Trophoblast cell (in vitro differentiated cells and primary cell): ENCODE results near the gene SLC5A2.

Experiments
- DNase-seq, 2 donors: peaks; one replicate each; pipeline ENCODE4 v3.0.0-alpha.2; 2016
- H2AFZ ChIP-seq: 2 replicates; pipeline ENCODE4 v1.6.1; 2013; ENCODE audit warnings: low read length, moderate library complexity, mild to moderate bottlenecking; ENCODE audit not compliant: insufficient read depth, poor library complexity
- H2AK5ac ChIP-seq: 2 replicates; pipeline ENCODE4 v1.6.1; 2013; ENCODE audit warnings: mild to moderate bottlenecking, low read length
- H2BK120ac ChIP-seq: 2 replicates; pipeline ENCODE4 v1.6.1; 2013; ENCODE audit warnings: low read length, mild to moderate bottlenecking, moderate library complexity; ENCODE audit not compliant: insufficient read depth, poor library complexity
- H2BK12ac ChIP-seq: 2 replicates; pipeline ENCODE4 v1.6.1; 2013; ENCODE audit warnings: mild to moderate bottlenecking, low read length, moderate library complexity
- H2BK5ac ChIP-seq: 2 replicates; pipeline ENCODE4 v1.6.1; 2013; ENCODE audit warnings: low read length, low read depth, moderate library complexity, mild to moderate bottlenecking; ENCODE audit not compliant: poor library complexity
- H3K14ac ChIP-seq: 2 replicates; pipeline ENCODE4 v1.6.1; 2013; ENCODE audit warnings: mild to moderate bottlenecking, low read length
- H3K18ac ChIP-seq: 2 replicates; pipeline ENCODE4 v1.6.1; 2013; ENCODE audit warnings: mild to moderate bottlenecking, low read length
- H3K23ac ChIP-seq: 2 replicates; pipeline ENCODE4 v1.6.1; 2013; ENCODE audit warnings: low read length
- H3K27ac ChIP-seq: 2 replicates; pipeline ENCODE4 v1.5.1; 2013; ENCODE audit warnings: low read depth, mild to moderate bottlenecking, inconsistent platforms, low read length, moderate library complexity
- H3K27me3 ChIP-seq: 2 replicates; pipeline ENCODE4 v1.6.1; 2013; ENCODE audit warnings: inconsistent platforms, mild to moderate bottlenecking, low read length, moderate library complexity; ENCODE audit not compliant: insufficient read depth
- H3K36me3 ChIP-seq, 2 experiments: 1 replicate in 1 of 2; 2 replicates in 1 of 2; pipeline ENCODE4 v1.6.1; 2013; ENCODE audit warnings: low read length in 2 of 2, mild to moderate bottlenecking in 2 of 2, moderate library complexity in 1 of 2; ENCODE audit not compliant: insufficient read depth in 2 of 2, control insufficient read depth in 1 of 2
- H3K4ac ChIP-seq: 2 replicates; pipeline ENCODE4 v1.6.1; 2013; ENCODE audit warnings: low read depth, mild to moderate bottlenecking, low read length, moderate library complexity
- H3K4me1 ChIP-seq, 2 experiments: 1 replicate in 1 of 2; 2 replicates in 1 of 2; pipeline ENCODE4 v1.6.1; 2013; ENCODE audit warnings: low read length in 2 of 2, mild to moderate bottlenecking in 2 of 2, moderate library complexity in 1 of 2; ENCODE audit not compliant: insufficient read depth in 2 of 2, control insufficient read depth in 1 of 2
- H3K4me2 ChIP-seq: 2 replicates; pipeline ENCODE4 v1.6.1; 2013; ENCODE audit warnings: inconsistent platforms, mild to moderate bottlenecking, low read length, moderate library complexity
- H3K4me3 ChIP-seq: 2 replicates; pipeline ENCODE4 v1.5.1; 2013; ENCODE audit warnings: mild to moderate bottlenecking, low read depth, low read length, inconsistent platforms
- H3K79me1 ChIP-seq: one replicate; pipeline ENCODE4 v1.6.1; 2013; ENCODE audit warnings: low read length
- H3K79me2 ChIP-seq: 2 replicates; pipeline ENCODE4 v1.6.1; 2013; ENCODE audit warnings: low read length, mild to moderate bottlenecking; ENCODE audit not compliant: control insufficient read depth, insufficient read depth, poor library complexity
- H3K9ac ChIP-seq: 2 replicates; pipeline ENCODE4 v1.6.1; 2013; ENCODE audit warnings: mild to moderate bottlenecking, low read length
- H3K9me3 ChIP-seq: 2 replicates; pipeline ENCODE4 v1.6.1; 2013; ENCODE audit warnings: low read depth, mild to moderate bottlenecking, control low read depth, inconsistent platforms, low read length; ENCODE audit not compliant: insufficient read depth
- H4K12ac ChIP-seq: 2 replicates; pipeline ENCODE4 v1.6.1; 2013; ENCODE audit warnings: low read depth, mild to moderate bottlenecking, low read length, moderate library complexity
- H4K8ac ChIP-seq: 2 replicates; pipeline ENCODE4 v1.6.1; 2013; ENCODE audit warnings: low read depth, mild to moderate bottlenecking, low read length, moderate library complexity
- H4K91ac ChIP-seq: one replicate; pipeline ENCODE4 v1.6.1; 2013; ENCODE audit warnings: low read depth, mild to moderate bottlenecking, low read length, moderate library complexity
- WGBS: extraction: QIAGEN DNeasy Blood & Tissue Kit; methylation state at CpG from one replicate; pipeline ENCODE4 v1.1.7; 2013; ENCODE audit warnings: missing lambda C conversion rate; ENCODE audit not compliant: insufficient read length, insufficient coverage; ENCODE audit errors: extremely low coverage; 5-methylcytosine and 5-hydroxymethylcytosine counted together

SLC5A2 gene

GRCh38 chr16:31473264-31473984 lies 9.5 kb upstream of the SLC5A2 start:
- Histone ChIP-seq H3K4ac (no peak overlapping the region), H3K14ac (no peak overlapping the region), H3K79me2 (peaks cover 12% of the 10 kb centered on the region), H3K4me3 (no peak overlapping the region), H3K27me3 (peaks cover 10% of the 10 kb centered on the region), H4K12ac (no peak overlapping the region), H3K4me1 (peaks cover 17 to 20% of the 10 kb centered on the region in 2 experiments), H3K23ac (no peak overlapping the region), H3K9ac (no peak overlapping the region), H2BK120ac (no peak overlapping the region), H4K91ac (no peak overlapping the region), H2AK5ac (no peak overlapping the region), H3K4me2 (no peak overlapping the region), H2BK5ac (no peak overlapping the region), H3K79me1 (peaks cover 17% of the 10 kb centered on the region), H4K8ac (no peak overlapping the region), H2AFZ (no peak overlapping the region), H3K9me3 (peaks cover 5% of the 10 kb centered on the region), H2BK12ac (no peak overlapping the region), H3K27ac (no peak overlapping the region), H3K18ac (no peak overlapping the region), H3K36me3 (peaks cover 20 to 22% of the 10 kb centered on the region in 2 experiments)
- no CpG with 5 or more reads among the region's 17 CpGs for WGBS
- DNase-seq, result no peak

- H2BK12ac ChIP-seq, result no peak overlapping the region
- no peak overlapping the region for H3K27ac ChIP-seq
- DNase-seq, result peak; percentile 32 to 44
- no peak overlapping the region for H2BK5ac ChIP-seq
- H3K79me1 ChIP-seq, result peaks cover 17% of the 10 kb centered on the region
- H4K12ac ChIP-seq, result no peak overlapping the region
- no peak overlapping the region for H2AFZ ChIP-seq
- peaks cover 5% of the 10 kb centered on the region for H3K9me3 ChIP-seq
- no peak overlapping the region for H3K9ac ChIP-seq
- H3K27me3 ChIP-seq, result peaks cover 10% of the 10 kb centered on the region
- H3K23ac ChIP-seq, result no peak overlapping the region
- H4K91ac ChIP-seq, result no peak overlapping the region
- peaks cover 12% of the 10 kb centered on the region for H3K79me2 ChIP-seq
- no peak overlapping the region for H3K4ac ChIP-seq
- no peak overlapping the region for H4K8ac ChIP-seq
- peak overlapping the region; percentile 1 for H3K4me3 ChIP-seq
- H3K36me3 ChIP-seq, result peaks cover 20 to 22% of the 10 kb centered on the region in 2 experiments
- peaks cover 17 to 20% of the 10 kb centered on the region in 2 experiments for H3K4me1 ChIP-seq
- H3K18ac ChIP-seq, result no peak overlapping the region
- no CpG with 5 or more reads among the region's 12 CpGs for WGBS
- H3K14ac ChIP-seq, result no peak overlapping the region
- H3K4me2 ChIP-seq, result no peak overlapping the region
- H2AK5ac ChIP-seq, result no peak overlapping the region
- no peak overlapping the region for H2BK120ac ChIP-seq
Measured at GRCh38 chr16:31474173-31474714, 8.7 kb upstream of the SLC5A2 start.

- no peak overlapping the region for H3K4ac ChIP-seq
- H2BK5ac ChIP-seq, result no peak overlapping the region
- no peak overlapping the region for H3K4me3 ChIP-seq
- H2AK5ac ChIP-seq, result no peak overlapping the region
- no peak overlapping the region for H4K12ac ChIP-seq
- peaks cover 17% of the 10 kb centered on the region for H3K79me1 ChIP-seq
- no peak for DNase-seq
- H2BK120ac ChIP-seq, result no peak overlapping the region
- H2BK12ac ChIP-seq, result no peak overlapping the region
- H4K91ac ChIP-seq, result no peak overlapping the region
- H3K4me2 ChIP-seq, result no peak overlapping the region
- WGBS, result no CpG with 5 or more reads among the region's 12 CpGs
- H3K27ac ChIP-seq, result no peak overlapping the region
- H3K9me3 ChIP-seq, result peaks cover 5% of the 10 kb centered on the region
- H3K79me2 ChIP-seq, result peaks cover 12% of the 10 kb centered on the region
- peaks cover 10% of the 10 kb centered on the region for H3K27me3 ChIP-seq
- H3K9ac ChIP-seq, result no peak overlapping the region
- H3K4me1 ChIP-seq, result peaks cover 17 to 20% of the 10 kb centered on the region in 2 experiments
- H3K36me3 ChIP-seq, result peaks cover 20 to 22% of the 10 kb centered on the region in 2 experiments
- no peak overlapping the region for H2AFZ ChIP-seq
- H3K23ac ChIP-seq, result no peak overlapping the region
- no peak overlapping the region for H3K14ac ChIP-seq
- no peak overlapping the region for H4K8ac ChIP-seq
- no peak overlapping the region for H3K18ac ChIP-seq
Measured at GRCh38 chr16:31474773-31475738, 7.9 kb upstream of the SLC5A2 start.

- H3K36me3 ChIP-seq, result peaks cover 20 to 22% of the 10 kb centered on the region in 2 experiments
- H3K4me3 ChIP-seq, result no peak overlapping the region
- no peak overlapping the region for H2AFZ ChIP-seq
- peaks cover 17 to 20% of the 10 kb centered on the region in 2 experiments for H3K4me1 ChIP-seq
- H2AK5ac ChIP-seq, result no peak overlapping the region
- peaks cover 17% of the 10 kb centered on the region for H3K79me1 ChIP-seq
- H4K91ac ChIP-seq, result no peak overlapping the region
- H3K27me3 ChIP-seq, result peaks cover 10% of the 10 kb centered on the region
- no peak overlapping the region for H3K4ac ChIP-seq
- H3K9ac ChIP-seq, result no peak overlapping the region
- no peak overlapping the region for H3K18ac ChIP-seq
- H3K23ac ChIP-seq, result no peak overlapping the region
- no peak overlapping the region for H2BK5ac ChIP-seq
- no peak overlapping the region for H2BK120ac ChIP-seq
- no peak overlapping the region for H4K8ac ChIP-seq
- no peak overlapping the region for H2BK12ac ChIP-seq
- no peak for DNase-seq
- WGBS, result no CpG with 5 or more reads among the region's 26 CpGs
- no peak overlapping the region for H3K4me2 ChIP-seq
- no peak overlapping the region for H3K27ac ChIP-seq
- peaks cover 12% of the 10 kb centered on the region for H3K79me2 ChIP-seq
- H4K12ac ChIP-seq, result no peak overlapping the region
- no peak overlapping the region for H3K14ac ChIP-seq
- H3K9me3 ChIP-seq, result peaks cover 5% of the 10 kb centered on the region
Measured at GRCh38 chr16:31475946-31476302, 7.0 kb upstream of the SLC5A2 start.
